Measurements from ENCODE around the gene CCR6.

- TF ChIP-seq CTCF (IDR thresholded peaks at IDR 0.05; ENCODE audit: poor library complexity) (no peak), EZH2 (IDR thresholded peaks at IDR 0.05; ENCODE audit: borderline replicate concordance) (no peak)
These were observed 28.5 kb upstream of the CCR6 start for GRCh38 chr6:167094436-167094819.

Data from hepatocyte (in vitro differentiated cells).